Fibroblast of pulmonary artery (primary cell): ENCODE data around the gene NAT8.
"Not testable (repeated sequence)": the region's sequence is repeated elsewhere in the genome, so short reads cannot be mapped to it uniquely, and the experiment has no call there.

ENCODE experiments used
- DNase-seq: peaks from one replicate; pipeline ENCODE4 v3.0.0-alpha.2; 2010; ENCODE audit warnings: low read depth
- H3K4me3 ChIP-seq: replicated peaks from 2 replicates; pipeline ENCODE4 v1.5.1; 2011; ENCODE audit warnings: low read depth, mild to moderate bottlenecking, control low read depth, low read length, moderate library complexity
- CTCF ChIP-seq: IDR thresholded peaks from 2 replicates; pipeline ENCODE4 v1.5.1; 2011; ENCODE audit warnings: mild to moderate bottlenecking, control low read depth, low read length, inconsistent platforms; ENCODE audit errors: missing control alignments

NAT8 gene

GRCh38 chr2:73611867-73612266 is 30.4 kb downstream of the NAT8 start:
- no peak for DNase-seq
- no peak for TF ChIP-seq CTCF
- no peak overlapping the region for H3K4me3 ChIP-seq

- TF ChIP-seq CTCF, result no peak
- no peak for DNase-seq
- H3K4me3 ChIP-seq, result no peak overlapping the region
Measured at GRCh38 chr2:73611193-73611592, 31.0 kb downstream of the NAT8 start.

- DNase-seq, result no peak
- no peak overlapping the region for H3K4me3 ChIP-seq
- TF ChIP-seq CTCF, result no peak
Measured at GRCh38 chr2:73610111-73610510, 32.1 kb downstream of the NAT8 start.

- not testable (repeated sequence) for DNase-seq, H3K4me3 ChIP-seq
Measured at GRCh38 chr2:73604589-73604988, 37.6 kb downstream of the NAT8 start.

GRCh38 chr2:73603099-73603588 is 39.1 kb downstream of the NAT8 start:
- H3K4me3 ChIP-seq, result not testable (repeated sequence)
- DNase-seq, result peak; percentile 60

- no peak for TF ChIP-seq CTCF
- H3K4me3 ChIP-seq, result no peak overlapping the region
- DNase-seq, result no peak
Measured at GRCh38 chr2:73601780-73602179, 40.4 kb downstream of the NAT8 start.

- DNase-seq, result no peak
- no peak for TF ChIP-seq CTCF
- H3K4me3 ChIP-seq, result no peak overlapping the region
Measured at GRCh38 chr2:73594251-73594650, 48.0 kb downstream of the NAT8 start.

- no peak for DNase-seq
- no peak overlapping the region for H3K4me3 ChIP-seq
- TF ChIP-seq CTCF, result no peak
Measured at GRCh38 chr2:73593680-73594079, 48.5 kb downstream of the NAT8 start.
